ENCODE data around the gene NEK1.

- TF ChIP-seq POLR2AphosphoS5 (IDR thresholded peaks at IDR 0.05; ENCODE audit: low read depth, low read length), result no peak
- TF ChIP-seq TAF1 (IDR thresholded peaks at IDR 0.05; ENCODE audit: borderline replicate concordance, low read depth, low read length), result no peak
These were observed 197.5 kb downstream of the NEK1 start for GRCh38 chr4:169414913-169415312.
